PC-9 (cell line): ENCODE results near the gene ATXN1. TPM values are rescaled to one million over a fixed set of nuclear protein-coding genes. Genes with fewer than 3 reads are reported as not detected.

ENCODE experiments used
- BruUV-seq: library from RNA; stranded (reverse); fragments of 400-500 nt; replicated peaks from 2 replicates; lab custom pipeline; 2021; lab: Mats Ljungman, UMichigan
- CTCF ChIA-PET: fragments of 300-600 bp; sonication (Branson Sonifier 250); formaldehyde crosslinking; loops from one replicate; lab custom pipeline; 2022; ENCODE audit warnings: antibody characterized with exemption; lab: Charles Lee
- POLR2A ChIA-PET: fragments of 300-600 bp; sonication (Branson Sonifier 250); formaldehyde crosslinking; loops from one replicate; lab custom pipeline; 2022; ENCODE audit warnings: antibody characterized with exemption; ENCODE audit not compliant: unreplicated experiment; lab: Charles Lee
- DNase-seq, 2 experiments: peaks; one replicate each; pipeline versions ENCODE4 v3.0.0 to v3.0.0-alpha.2; 2015 to 2022; ENCODE audit warnings: mixed read lengths in 1 of 2
- H2AFZ ChIP-seq: fragments of 200-600 bp; sonication (generic); 2 replicates; pipeline ENCODE4 v1.8.1; 2017; ENCODE audit warnings: antibody characterized with exemption
- H3F3A ChIP-seq: fragments of 200-600 bp; sonication (generic); 2 replicates; pipeline ENCODE4 v1.8.1; 2017; ENCODE audit warnings: antibody characterized with exemption, mild to moderate bottlenecking, low read depth; ENCODE audit not compliant: insufficient read depth
- H3K27ac ChIP-seq: fragments of 200-600 bp; sonication (generic); 2 replicates; pipeline ENCODE4 v1.6.1; 2016; ENCODE audit warnings: mixed run types
- H3K27me3 ChIP-seq: fragments of 200-600 bp; sonication (generic); 2 replicates; pipeline ENCODE4 v1.6.1; 2016; ENCODE audit warnings: low read depth, mixed run types; ENCODE audit not compliant: insufficient read depth
- H3K36me3 ChIP-seq: fragments of 200-600 bp; sonication (generic); 2 replicates; pipeline ENCODE4 v1.6.1; 2016; ENCODE audit warnings: low read depth, mixed run types
- H3K4me1 ChIP-seq: fragments of 200-600 bp; sonication (generic); replicated peaks from 2 replicates; pipeline ENCODE4 v1.6.1; 2016; ENCODE audit warnings: mixed run types; ENCODE audit not compliant: insufficient read depth
- H3K4me2 ChIP-seq: fragments of 200-600 bp; sonication (generic); 2 replicates; pipeline ENCODE4 v1.6.1; 2017; ENCODE audit warnings: mixed run types
- H3K4me3 ChIP-seq: fragments of 200-600 bp; sonication (generic); 2 replicates; pipeline ENCODE4 v1.6.1; 2016; ENCODE audit warnings: mixed run types
- H3K79me2 ChIP-seq: fragments of 200-600 bp; sonication (generic); 2 replicates; pipeline ENCODE4 v1.6.1; 2017; ENCODE audit warnings: low read depth, mixed run types
- H3K9me2 ChIP-seq: fragments of 200-600 bp; sonication (generic); 2 replicates; pipeline ENCODE4 v1.8.1; 2017; ENCODE audit warnings: mild to moderate bottlenecking; ENCODE audit not compliant: insufficient read depth
- H3K9me3 ChIP-seq: fragments of 200-600 bp; sonication (generic); 2 replicates; pipeline ENCODE4 v1.8.1; 2016; ENCODE audit warnings: low read depth; ENCODE audit not compliant: insufficient read depth
- H4K20me1 ChIP-seq: fragments of 200-600 bp; sonication (generic); 2 replicates; pipeline ENCODE4 v1.8.1; 2017; ENCODE audit not compliant: insufficient read depth
- CTCF ChIP-seq: fragments of 200-600 bp; sonication (generic); conservative IDR thresholded peaks from 2 replicates; pipeline ENCODE4 v1.6.1; 2017; ENCODE audit warnings: mixed run types, antibody characterized with exemption, mild to moderate bottlenecking, moderate library complexity
- EZH2 ChIP-seq: fragments of 200-600 bp; sonication (generic); IDR thresholded peaks from 2 replicates; pipeline ENCODE4 v1.8.0; 2017; ENCODE audit warnings: antibody characterized with exemption, low read depth
- intact Hi-C: fragments of 100-400 bp; cut with micrococcal nuclease; formaldehyde crosslinking; loops from one replicate; pipeline ENCODE4 v1.10.0; 2022; ENCODE audit not compliant: unreplicated experiment
- total RNA-seq: library from RNA; stranded (reverse); gene quantifications from 2 replicates; pipeline ENCODE4 v1.2.3, GENCODE V29; 2021

Gene ATXN1
- total RNA-seq, 1 experiment from 2014 or later: 42.7 TPM

GRCh38 chr6:16578695-16579285, 182.5 kb downstream of the ATXN1 start:
- H3K4me1 ChIP-seq: 0 out of 2 replicates have a peak, but pooled peaks cover 5% of the 10 kb centered on the region
- no peak overlapping the region for H3K4me3 ChIP-seq
- no peak for DNase-seq
- no peaks in the 10 kb centered on the region for H4K20me1 ChIP-seq
- no peak overlapping the region for H3K27ac ChIP-seq
- BruUV-seq: no TSS peak
- H3K36me3 ChIP-seq: no peaks in the 10 kb centered on the region
- no peak overlapping the region for H2AFZ ChIP-seq
- H3K27me3 ChIP-seq: no peaks in the 10 kb centered on the region
- intact Hi-C loops: no loop called here
- TF ChIP-seq EZH2: no peak
- no peak for TF ChIP-seq CTCF
- H3K9me3 ChIP-seq: no peaks in the 10 kb centered on the region
- ChIA-PET POLR2A (no interaction called here), CTCF (interaction anchor here (0.6 kb wide), 1 partner anchor 783 kb away, joined by 3 read pairs; no protein-coding TSS in a partner anchor)
- H3F3A ChIP-seq: no peaks in the 10 kb centered on the region
- no peaks in the 10 kb centered on the region for H3K9me2 ChIP-seq
- no peaks in the 10 kb centered on the region for H3K79me2 ChIP-seq
- H3K4me2 ChIP-seq: no peak overlapping the region

- Histone ChIP-seq H3K36me3 (no peaks in the 10 kb centered on the region), H3K79me2 (no peaks in the 10 kb centered on the region), H3K4me3 (no peak overlapping the region), H3K9me3 (no peaks in the 10 kb centered on the region), H3K9me2 (no peaks in the 10 kb centered on the region), H3K4me1 (0 out of 2 replicates have a peak, but pooled peaks cover 5% of the 10 kb centered on the region), H4K20me1 (no peaks in the 10 kb centered on the region), H3K4me2 (no peak overlapping the region), H2AFZ (no peak overlapping the region), H3K27me3 (no peaks in the 10 kb centered on the region), H3K27ac (peak overlapping the region; percentile 6; the same call in 1 of the 2 replicates), H3F3A (no peaks in the 10 kb centered on the region)
- CTCF ChIA-PET: no interaction called here
- POLR2A ChIA-PET: interaction anchor here (0.7 kb wide), 2 partner anchors 169 to 243 kb away, joined by 4 to 6 read pairs; no protein-coding TSS in a partner anchor
- TF ChIP-seq CTCF: no peak
- no peak for TF ChIP-seq EZH2
- DNase-seq: no peak
- no TSS peak for BruUV-seq
- intact Hi-C loops: no loop called here
Measured at GRCh38 chr6:16576451-16577368, 184.6 kb downstream of the ATXN1 start.

DNA sequence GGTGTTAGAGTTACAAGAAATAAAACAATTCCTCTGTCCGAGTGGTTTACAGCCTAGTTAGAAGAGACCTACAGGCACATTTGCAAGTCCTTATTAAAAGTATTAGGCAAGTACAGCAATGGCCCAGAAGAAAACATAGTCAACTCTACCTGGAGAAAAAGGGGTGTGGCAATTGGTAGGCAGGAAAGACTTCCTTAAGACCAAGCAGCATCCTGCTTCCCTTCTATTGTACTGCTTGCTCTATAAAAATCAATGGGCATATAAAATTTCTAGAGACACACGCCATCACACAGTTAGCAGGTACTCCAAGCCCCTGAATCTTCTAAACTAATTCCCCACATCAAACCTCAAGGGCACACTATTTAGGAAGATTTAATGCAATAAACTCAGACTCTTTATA, 185.6 kb downstream of the ATXN1 start:
- no peaks in the 10 kb centered on the region for H3K9me3 ChIP-seq
- intact Hi-C loops: no loop called here
- no peak for DNase-seq
- H2AFZ ChIP-seq: no peak overlapping the region
- ChIA-PET POLR2A (no interaction called here), CTCF (no interaction called here)
- no TSS peak for BruUV-seq
- no peak overlapping the region for H3K4me2 ChIP-seq
- no peaks in the 10 kb centered on the region for H4K20me1 ChIP-seq
- no peak overlapping the region for H3K4me3 ChIP-seq
- no peaks in the 10 kb centered on the region for H3K9me2 ChIP-seq
- H3K4me1 ChIP-seq: 0 out of 2 replicates have a peak, but pooled peaks cover 5% of the 10 kb centered on the region
- H3K79me2 ChIP-seq: no peaks in the 10 kb centered on the region
- 0 out of 2 replicates have a peak overlapping the region, but pooled peaks have one; percentile 6 for H3K27ac ChIP-seq
- H3K27me3 ChIP-seq: no peaks in the 10 kb centered on the region
- no peaks in the 10 kb centered on the region for H3K36me3 ChIP-seq
- H3F3A ChIP-seq: no peaks in the 10 kb centered on the region
- TF ChIP-seq EZH2 (no peak), CTCF (no peak)
